HUES6 (cell line): ENCODE measurements around the gene TUBGCP5.
A peak's percentile ranks its signal among the peaks of the same experiment; 100 is the strongest.
"Not testable (repeated sequence)": the region's sequence is repeated elsewhere in the genome, so short reads cannot be mapped to it uniquely, and the experiment has no call there.

Source experiments
- H3K27ac ChIP-seq: 2 replicates; pipeline ENCODE4 v1.7.0; 2013; ENCODE audit warnings: low read depth, mild to moderate bottlenecking, low read length, inconsistent platforms
- H3K27me3 ChIP-seq: 2 replicates; pipeline ENCODE4 v1.6.1; 2013; ENCODE audit warnings: low read length; ENCODE audit not compliant: control insufficient read depth, insufficient read depth
- H3K36me3 ChIP-seq: 2 replicates; pipeline ENCODE4 v1.6.1; 2013; ENCODE audit warnings: low read length; ENCODE audit not compliant: control insufficient read depth, insufficient read depth
- H3K4me1 ChIP-seq: 2 replicates; pipeline ENCODE4 v1.6.1; 2013; ENCODE audit warnings: low read length; ENCODE audit not compliant: control insufficient read depth, insufficient read depth
- H3K4me3 ChIP-seq: 2 replicates; pipeline ENCODE4 v1.5.1; 2013; ENCODE audit warnings: low read depth, low read length
- H3K9ac ChIP-seq: one replicate; pipeline ENCODE4 v1.6.1; 2013; ENCODE audit warnings: mild to moderate bottlenecking, low read length
- H3K9me3 ChIP-seq: 2 replicates; pipeline ENCODE4 v1.6.1; 2013; ENCODE audit warnings: low read depth, low read length; ENCODE audit not compliant: control insufficient read depth, insufficient read depth

The TUBGCP5 gene

GRCh38 chr15:23041736-23042135 lies 2.4 kb upstream of the TUBGCP5 start:
- not testable (repeated sequence) for H3K36me3 ChIP-seq, H3K27ac ChIP-seq, H3K4me3 ChIP-seq, H3K9me3 ChIP-seq, H3K27me3 ChIP-seq, H3K9ac ChIP-seq, H3K4me1 ChIP-seq

GRCh38 chr15:23039917-23040281 lies 530 bp upstream of the TUBGCP5 start:
- Histone ChIP-seq H3K4me3 (peak overlapping the region; percentile 79), H3K4me1 (0 out of 2 replicates have a peak, but pooled peaks cover 4% of the 10 kb centered on the region), H3K9me3 (no peaks in the 10 kb centered on the region), H3K9ac (peak overlapping the region; percentile 98), H3K27me3 (no peaks in the 10 kb centered on the region), H3K27ac (peak overlapping the region; percentile 81; the same call in 1 of the 2 replicates), H3K36me3 (peaks cover 12% of the 10 kb centered on the region)

- Histone ChIP-seq H3K4me3 (peak overlapping the region; percentile 79), H3K4me1 (0 out of 2 replicates have a peak, but pooled peaks cover 4% of the 10 kb centered on the region), H3K9me3 (no peaks in the 10 kb centered on the region), H3K36me3 (peaks cover 24% of the 10 kb centered on the region), H3K9ac (peak overlapping the region; percentile 98), H3K27me3 (no peaks in the 10 kb centered on the region), H3K27ac (no peak overlapping the region)
These were observed 635 bp downstream of the TUBGCP5 start for GRCh38 chr15:23038726-23039142.

- Histone ChIP-seq H3K4me1 (0 out of 2 replicates have a peak, but pooled peaks cover 4% of the 10 kb centered on the region), H3K27ac (no peak overlapping the region), H3K9me3 (no peaks in the 10 kb centered on the region), H3K27me3 (no peaks in the 10 kb centered on the region), H3K36me3 (peaks cover 50% of the 10 kb centered on the region), H3K4me3 (no peak overlapping the region), H3K9ac (no peak overlapping the region)
These were observed 3.3 kb downstream of the TUBGCP5 start for GRCh38 chr15:23035964-23036566.

- Histone ChIP-seq H3K4me3 (no peak overlapping the region), H3K9me3 (no peaks in the 10 kb centered on the region), H3K36me3 (peaks cover 69% of the 10 kb centered on the region), H3K9ac (no peak overlapping the region), H3K4me1 (0 out of 2 replicates have a peak, but pooled peaks cover 4% of the 10 kb centered on the region), H3K27me3 (no peaks in the 10 kb centered on the region), H3K27ac (no peak overlapping the region)
These were observed 5.4 kb downstream of the TUBGCP5 start for GRCh38 chr15:23033979-23034378.

GRCh38 chr15:23026218-23026617 lies 13.2 kb downstream of the TUBGCP5 start:
- Histone ChIP-seq H3K4me3 (no peak overlapping the region), H3K9me3 (no peaks in the 10 kb centered on the region), H3K27ac (no peak overlapping the region), H3K36me3 (peaks cover 87% of the 10 kb centered on the region), H3K9ac (no peak overlapping the region), H3K27me3 (no peaks in the 10 kb centered on the region), H3K4me1 (no peaks in the 10 kb centered on the region)

GRCh38 chr15:23022156-23022555 lies 17.2 kb downstream of the TUBGCP5 start:
- H3K4me3 ChIP-seq, result no peak overlapping the region
- H3K9ac ChIP-seq, result no peak overlapping the region
- H3K27ac ChIP-seq, result no peak overlapping the region
- peaks cover 83% of the 10 kb centered on the region for H3K36me3 ChIP-seq
- H3K4me1 ChIP-seq, result no peaks in the 10 kb centered on the region
- H3K27me3 ChIP-seq, result no peaks in the 10 kb centered on the region
- no peaks in the 10 kb centered on the region for H3K9me3 ChIP-seq

- Histone ChIP-seq H3K4me3 (no peak overlapping the region), H3K9me3 (no peaks in the 10 kb centered on the region), H3K27ac (no peak overlapping the region), H3K4me1 (no peaks in the 10 kb centered on the region), H3K36me3 (peaks cover 86% of the 10 kb centered on the region), H3K27me3 (no peaks in the 10 kb centered on the region), H3K9ac (no peak overlapping the region)
These were observed 24.9 kb downstream of the TUBGCP5 start for GRCh38 chr15:23014394-23015000.

GRCh38 chr15:23013681-23014080 lies 25.7 kb downstream of the TUBGCP5 start:
- Histone ChIP-seq H3K36me3 (peaks cover 85% of the 10 kb centered on the region), H3K27ac (no peak overlapping the region), H3K27me3 (no peaks in the 10 kb centered on the region), H3K9ac (no peak overlapping the region), H3K4me3 (no peak overlapping the region), H3K9me3 (no peaks in the 10 kb centered on the region), H3K4me1 (no peaks in the 10 kb centered on the region)

- H3K27ac ChIP-seq, H3K4me3 ChIP-seq, H3K9me3 ChIP-seq, H3K27me3 ChIP-seq, H3K9ac ChIP-seq, H3K4me1 ChIP-seq: not testable (repeated sequence)
- H3K36me3 ChIP-seq, result peaks cover 84% of the 10 kb centered on the region
These were observed 26.8 kb downstream of the TUBGCP5 start for GRCh38 chr15:23012616-23013015.

- Histone ChIP-seq H3K36me3 (peaks cover 83% of the 10 kb centered on the region), H3K9ac (no peak overlapping the region), H3K4me1 (no peaks in the 10 kb centered on the region), H3K4me3 (no peak overlapping the region), H3K27ac (no peak overlapping the region), H3K9me3 (no peaks in the 10 kb centered on the region), H3K27me3 (no peaks in the 10 kb centered on the region)
These were observed 35.6 kb downstream of the TUBGCP5 start for GRCh38 chr15:23003736-23004135.
